ENCODE results near the gene KNL1. TPM values are rescaled to one million over a fixed set of nuclear protein-coding genes. Genes with fewer than 3 reads are reported as not detected.

The KNL1 gene
- total and polyA plus RNA-seq, 10 of the 15 experiments (the other 5 are each of a cell fraction or from before 2014, with no cell fraction given): 10.9 to 55.5 (median 28.4) TPM

DNA sequence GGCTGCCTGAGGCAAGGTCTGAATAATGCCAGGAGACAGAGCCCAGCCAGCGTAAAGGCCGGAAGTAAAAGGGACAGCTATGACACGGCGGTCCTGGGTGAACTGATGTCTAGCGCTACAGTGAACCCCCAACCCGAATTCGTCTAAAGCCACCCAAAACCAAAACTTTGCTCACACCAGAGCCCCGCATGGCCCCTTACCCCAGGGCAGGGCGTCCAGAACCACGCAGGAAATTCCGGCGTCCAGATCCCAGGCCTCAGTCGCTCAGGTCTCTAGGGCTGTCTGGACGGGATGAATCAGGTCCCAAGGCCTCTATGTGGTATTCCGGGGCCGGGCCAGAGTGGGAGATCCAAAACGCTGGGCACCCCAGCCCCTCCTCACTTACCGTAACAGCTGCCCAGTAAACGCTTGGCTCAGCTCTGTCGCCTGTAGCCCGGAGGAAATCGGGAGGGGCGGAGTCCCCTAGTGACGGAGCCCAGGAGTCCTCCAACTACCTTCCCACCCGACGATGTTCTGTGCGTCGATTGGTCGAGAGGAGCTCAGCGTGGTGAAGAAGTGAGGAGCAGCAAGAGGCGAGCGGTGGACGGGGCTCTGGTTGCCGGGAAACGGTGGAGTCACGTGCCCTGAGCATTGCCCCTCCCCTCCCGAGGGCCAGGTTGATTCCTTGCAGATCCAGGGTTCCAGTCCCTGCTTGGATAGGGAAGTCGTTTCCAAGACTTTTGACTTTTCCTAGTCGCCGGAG, 29.3 kb upstream of the KNL1 start, which contains the start of gene CCDC32 (continued):
- TF ChIP-seq, protein P1, sequence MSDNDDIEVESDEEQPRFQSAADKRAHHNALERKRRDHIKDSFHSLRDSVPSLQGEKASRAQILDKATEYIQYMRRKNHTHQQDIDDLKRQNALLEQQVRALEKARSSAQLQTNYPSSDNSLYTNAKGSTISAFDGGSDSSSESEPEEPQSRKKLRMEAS (IDR thresholded peaks at IDR 0.05; ENCODE audit: low read depth, low read length): peak; percentile 97
- no peak for TF ChIP-seq RB1 (IDR thresholded peaks at IDR 0.05; ENCODE audit: borderline replicate concordance)
- 0 out of 2 replicates have a peak, but pooled peaks have one; percentile 14 for TF ChIP-seq MTA2 (IDR thresholded peaks at IDR 0.05; ENCODE audit: low read depth)
- peak; percentile 83; the same call in 1 of the 2 replicates for TF ChIP-seq POLR2AphosphoS2 (IDR thresholded peaks at IDR 0.05; ENCODE audit: low read depth, low read length)
- 0 out of 2 replicates have a peak, but pooled peaks have one; percentile 52 for TF ChIP-seq NBN (IDR thresholded peaks at IDR 0.05)
- no peak for TF ChIP-seq SRF (IDR thresholded peaks at IDR 0.05; ENCODE audit: low read depth in 2 of 2, low read length in 2 of 2)
- TF ChIP-seq NFIC (IDR thresholded peaks at IDR 0.05; ENCODE audit: low read depth, low read length): no peak
- TF ChIP-seq, protein P2, sequence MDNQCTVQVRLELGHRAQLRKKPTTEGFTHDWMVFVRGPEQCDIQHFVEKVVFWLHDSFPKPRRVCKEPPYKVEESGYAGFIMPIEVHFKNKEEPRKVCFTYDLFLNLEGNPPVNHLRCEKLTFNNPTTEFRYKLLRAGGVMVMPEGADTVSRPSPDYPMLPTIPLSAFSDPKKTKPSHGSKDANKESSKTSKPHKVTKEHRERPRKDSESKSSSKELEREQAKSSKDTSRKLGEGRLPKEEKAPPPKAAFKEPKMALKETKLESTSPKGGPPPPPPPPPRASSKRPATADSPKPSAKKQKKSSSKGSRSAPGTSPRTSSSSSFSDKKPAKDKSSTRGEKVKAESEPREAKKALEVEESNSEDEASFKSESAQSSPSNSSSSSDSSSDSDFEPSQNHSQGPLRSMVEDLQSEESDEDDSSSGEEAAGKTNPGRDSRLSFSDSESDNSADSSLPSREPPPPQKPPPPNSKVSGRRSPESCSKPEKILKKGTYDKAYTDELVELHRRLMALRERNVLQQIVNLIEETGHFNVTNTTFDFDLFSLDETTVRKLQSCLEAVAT (IDR thresholded peaks at IDR 0.05): no peak
- no peak for TF ChIP-seq ESRRA (IDR thresholded peaks at IDR 0.05; ENCODE audit: low read length)
- TF ChIP-seq MEF2A (IDR thresholded peaks at IDR 0.05; ENCODE audit: insufficient read depth, low read depth, low read length): no peak
- TF ChIP-seq SMAD1 (IDR thresholded peaks at IDR 0.05; ENCODE audit: low read depth, partially characterized antibody): no peak
- no peak for TF ChIP-seq KDM1A (IDR thresholded peaks at IDR 0.05; ENCODE audit: borderline replicate concordance)
- no peak for TF ChIP-seq PAX8 (IDR thresholded peaks at IDR 0.05)
- peak; percentile 85 for TF ChIP-seq RFX5 (IDR thresholded peaks at IDR 0.05; ENCODE audit: low read depth, low read length)
- no peak for TF ChIP-seq SIN3A (IDR thresholded peaks at IDR 0.05; ENCODE audit: low read depth, low read length)
- peak; percentile 49 for TF ChIP-seq BACH1 (IDR thresholded peaks at IDR 0.05; ENCODE audit: borderline replicate concordance)
- no peak for TF ChIP-seq EGR1 (IDR thresholded peaks at IDR 0.05; ENCODE audit: borderline replicate concordance in 1 of 2, low read depth in 2 of 2, low read length in 2 of 2)
- peak; percentile 82; the same call in 1 of the 2 replicates for TF ChIP-seq SMAD5 (IDR thresholded peaks at IDR 0.05; ENCODE audit: low read depth)
- TF ChIP-seq SMC3 (IDR thresholded peaks at IDR 0.05; ENCODE audit: borderline replicate concordance, low read length): no peak; the same call in 1 of the 2 replicates
- TF ChIP-seq, protein P3, sequence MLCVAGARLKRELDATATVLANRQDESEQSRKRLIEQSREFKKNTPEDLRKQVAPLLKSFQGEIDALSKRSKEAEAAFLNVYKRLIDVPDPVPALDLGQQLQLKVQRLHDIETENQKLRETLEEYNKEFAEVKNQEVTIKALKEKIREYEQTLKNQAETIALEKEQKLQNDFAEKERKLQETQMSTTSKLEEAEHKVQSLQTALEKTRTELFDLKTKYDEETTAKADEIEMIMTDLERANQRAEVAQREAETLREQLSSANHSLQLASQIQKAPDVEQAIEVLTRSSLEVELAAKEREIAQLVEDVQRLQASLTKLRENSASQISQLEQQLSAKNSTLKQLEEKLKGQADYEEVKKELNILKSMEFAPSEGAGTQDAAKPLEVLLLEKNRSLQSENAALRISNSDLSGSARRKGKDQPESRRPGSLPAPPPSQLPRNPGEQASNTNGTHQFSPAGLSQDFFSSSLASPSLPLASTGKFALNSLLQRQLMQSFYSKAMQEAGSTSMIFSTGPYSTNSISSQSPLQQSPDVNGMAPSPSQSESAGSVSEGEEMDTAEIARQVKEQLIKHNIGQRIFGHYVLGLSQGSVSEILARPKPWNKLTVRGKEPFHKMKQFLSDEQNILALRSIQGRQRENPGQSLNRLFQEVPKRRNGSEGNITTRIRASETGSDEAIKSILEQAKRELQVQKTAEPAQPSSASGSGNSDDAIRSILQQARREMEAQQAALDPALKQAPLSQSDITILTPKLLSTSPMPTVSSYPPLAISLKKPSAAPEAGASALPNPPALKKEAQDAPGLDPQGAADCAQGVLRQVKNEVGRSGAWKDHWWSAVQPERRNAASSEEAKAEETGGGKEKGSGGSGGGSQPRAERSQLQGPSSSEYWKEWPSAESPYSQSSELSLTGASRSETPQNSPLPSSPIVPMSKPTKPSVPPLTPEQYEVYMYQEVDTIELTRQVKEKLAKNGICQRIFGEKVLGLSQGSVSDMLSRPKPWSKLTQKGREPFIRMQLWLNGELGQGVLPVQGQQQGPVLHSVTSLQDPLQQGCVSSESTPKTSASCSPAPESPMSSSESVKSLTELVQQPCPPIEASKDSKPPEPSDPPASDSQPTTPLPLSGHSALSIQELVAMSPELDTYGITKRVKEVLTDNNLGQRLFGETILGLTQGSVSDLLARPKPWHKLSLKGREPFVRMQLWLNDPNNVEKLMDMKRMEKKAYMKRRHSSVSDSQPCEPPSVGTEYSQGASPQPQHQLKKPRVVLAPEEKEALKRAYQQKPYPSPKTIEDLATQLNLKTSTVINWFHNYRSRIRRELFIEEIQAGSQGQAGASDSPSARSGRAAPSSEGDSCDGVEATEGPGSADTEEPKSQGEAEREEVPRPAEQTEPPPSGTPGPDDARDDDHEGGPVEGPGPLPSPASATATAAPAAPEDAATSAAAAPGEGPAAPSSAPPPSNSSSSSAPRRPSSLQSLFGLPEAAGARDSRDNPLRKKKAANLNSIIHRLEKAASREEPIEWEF (IDR thresholded peaks at IDR 0.05; ENCODE audit: insufficient replicate concordance, low read depth, low read length): peak; percentile 14
- TF ChIP-seq ZNF274 (IDR thresholded peaks at IDR 0.05; ENCODE audit: insufficient read depth, insufficient read length): no peak
- TF ChIP-seq CREM (IDR thresholded peaks at IDR 0.05; ENCODE audit: low read depth): peak; percentile 69

Measured in GM12878 (cell line).